Activated gamma-delta T cell treated with anti-CD3 and anti-CD28 coated beads, Interleukin-2, amount 50 U/mL, for 16 hours (primary cell): Measurements from ENCODE around the gene MATN4.

ENCODE experiments used
- DNase-seq: peaks from one replicate; pipeline ENCODE4 v3.0.0-alpha.2; 2020; ENCODE audit warnings: low read depth

MATN4 gene

DNA sequence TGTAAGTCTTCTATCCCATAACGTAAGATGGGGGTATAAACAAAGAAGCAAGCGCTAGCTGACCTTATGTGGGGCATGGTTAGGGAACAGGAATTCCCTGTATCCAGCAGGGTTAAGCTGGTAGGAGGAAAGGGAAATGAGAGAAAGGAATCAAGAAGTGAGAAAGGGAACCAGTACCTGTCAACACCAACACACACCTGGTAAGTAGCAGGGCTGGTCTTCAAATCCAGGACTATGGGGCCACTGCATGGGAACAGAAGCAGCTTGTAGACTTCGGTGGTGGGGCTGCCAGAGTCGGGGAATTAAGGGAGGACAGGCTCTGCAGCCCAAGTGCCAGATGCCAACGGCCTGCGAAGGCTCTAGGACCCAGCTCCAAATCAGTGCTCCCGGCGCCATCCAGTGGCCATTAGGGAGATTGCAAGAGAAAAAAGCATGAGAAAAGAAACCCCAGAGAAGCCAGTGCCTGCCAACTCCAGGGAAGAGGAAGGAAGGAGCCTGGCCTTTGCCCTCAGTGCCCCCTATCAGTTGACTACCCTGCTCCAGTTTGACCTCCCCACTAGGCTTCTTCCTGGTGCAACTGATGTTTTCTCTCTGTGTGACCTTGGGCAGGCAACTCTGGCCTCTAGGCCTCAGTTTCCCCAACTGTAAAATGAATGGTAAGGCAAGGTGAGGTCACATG is 17.3 kb downstream of the MATN4 start:
- peak; percentile 45 for DNase-seq

DNA sequence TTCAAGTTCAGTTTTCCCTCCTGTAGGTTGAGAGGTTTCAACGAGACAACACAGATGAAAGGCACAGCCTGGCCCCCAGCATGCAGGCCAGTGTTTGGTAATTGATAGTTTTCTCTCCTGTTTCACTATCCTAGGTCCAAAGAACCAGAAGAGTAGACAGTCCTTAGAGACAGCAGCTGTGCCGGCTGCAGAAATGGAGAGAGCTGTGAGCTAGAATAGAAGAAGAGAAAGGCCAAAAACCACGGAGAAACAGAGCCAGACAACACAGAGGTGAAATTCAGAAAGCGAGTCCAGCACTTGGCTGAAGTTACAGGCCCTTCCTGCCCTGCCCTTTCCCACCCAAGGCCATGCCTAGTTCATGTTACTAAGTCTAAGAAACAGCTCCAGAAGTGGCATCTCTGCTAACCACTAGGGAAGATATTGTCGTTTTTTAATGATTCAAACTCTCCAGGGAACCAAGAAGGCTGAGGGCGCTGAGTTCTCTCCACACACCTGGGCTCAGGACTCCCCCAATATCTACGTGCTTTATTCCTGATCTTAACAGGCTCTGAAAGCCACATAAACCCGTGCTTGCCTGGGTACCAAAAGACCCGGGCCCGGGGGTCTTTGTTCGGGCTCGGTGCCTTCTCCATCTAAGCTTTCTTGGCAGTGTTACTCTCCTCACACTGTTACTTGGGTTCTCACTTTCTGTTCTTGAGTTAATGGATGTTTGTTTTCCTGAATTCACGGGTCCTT is 18.0 kb downstream of the MATN4 start:
- DNase-seq, result no peak

DNA sequence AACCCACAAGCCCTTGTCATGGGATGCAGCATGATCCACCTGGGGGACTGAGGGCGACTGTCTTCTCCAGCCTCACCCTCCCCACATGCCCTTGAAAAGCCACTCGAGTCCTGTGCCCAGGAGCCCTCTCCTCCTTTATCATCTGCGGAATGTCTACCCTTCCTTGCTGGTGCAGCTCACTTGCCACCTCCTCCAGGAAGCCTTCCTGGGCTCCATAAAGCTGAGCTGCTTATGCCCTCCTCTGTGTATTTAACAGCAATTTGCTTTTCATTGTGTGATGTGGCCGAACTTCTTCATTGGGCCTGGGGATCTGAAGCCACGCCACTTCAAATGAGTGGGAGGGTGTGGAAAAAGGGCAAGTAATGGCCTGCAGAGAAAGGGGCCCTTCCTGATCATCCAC is 19.2 kb downstream of the MATN4 start:
- DNase-seq, result no peak

DNA sequence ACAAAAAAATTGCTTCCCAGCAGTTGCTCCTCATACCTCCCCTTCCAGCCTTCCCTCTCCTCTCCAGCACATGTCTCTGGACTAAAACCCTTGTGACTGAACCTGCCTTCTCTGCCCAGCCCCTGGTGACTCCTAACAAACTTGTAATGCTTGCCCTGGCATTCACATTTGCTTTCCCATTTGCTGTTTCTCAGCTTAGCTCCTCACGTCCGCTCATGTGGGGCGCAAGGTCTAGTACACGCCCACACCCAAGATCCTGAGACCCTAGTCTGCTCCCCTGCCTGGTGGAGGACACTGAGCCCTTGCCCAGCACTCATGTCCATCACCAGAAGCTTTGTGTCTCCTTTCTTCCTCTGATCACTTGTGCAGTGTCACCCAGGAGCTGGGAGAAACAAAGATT is 19.7 kb downstream of the MATN4 start:
- DNase-seq, result no peak

DNA sequence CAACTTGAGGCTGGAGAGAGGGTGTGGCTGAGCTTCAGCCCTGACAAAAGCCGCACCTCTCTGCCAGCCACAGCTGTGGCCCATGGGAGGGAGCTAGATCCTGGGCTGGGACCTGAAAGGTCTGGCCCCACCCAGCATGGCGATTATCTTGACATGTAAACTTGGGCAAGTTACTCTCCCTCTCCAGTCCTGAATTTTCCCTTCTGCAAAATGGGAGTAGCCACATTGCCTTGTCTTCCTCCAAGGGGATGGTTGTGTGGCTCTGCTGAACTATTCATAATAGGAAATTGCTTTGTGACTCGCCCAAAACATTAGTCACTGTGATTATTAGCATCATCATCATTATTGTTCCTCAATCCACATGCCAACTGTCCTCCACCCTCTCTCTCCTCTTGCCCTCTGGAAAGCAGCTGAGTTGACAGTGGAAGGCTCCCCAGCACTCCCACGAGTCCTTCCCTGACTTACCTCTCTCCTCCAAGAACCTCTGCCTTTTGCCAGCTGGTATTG is 24.5 kb downstream of the MATN4 start:
- DNase-seq, result no peak

DNA sequence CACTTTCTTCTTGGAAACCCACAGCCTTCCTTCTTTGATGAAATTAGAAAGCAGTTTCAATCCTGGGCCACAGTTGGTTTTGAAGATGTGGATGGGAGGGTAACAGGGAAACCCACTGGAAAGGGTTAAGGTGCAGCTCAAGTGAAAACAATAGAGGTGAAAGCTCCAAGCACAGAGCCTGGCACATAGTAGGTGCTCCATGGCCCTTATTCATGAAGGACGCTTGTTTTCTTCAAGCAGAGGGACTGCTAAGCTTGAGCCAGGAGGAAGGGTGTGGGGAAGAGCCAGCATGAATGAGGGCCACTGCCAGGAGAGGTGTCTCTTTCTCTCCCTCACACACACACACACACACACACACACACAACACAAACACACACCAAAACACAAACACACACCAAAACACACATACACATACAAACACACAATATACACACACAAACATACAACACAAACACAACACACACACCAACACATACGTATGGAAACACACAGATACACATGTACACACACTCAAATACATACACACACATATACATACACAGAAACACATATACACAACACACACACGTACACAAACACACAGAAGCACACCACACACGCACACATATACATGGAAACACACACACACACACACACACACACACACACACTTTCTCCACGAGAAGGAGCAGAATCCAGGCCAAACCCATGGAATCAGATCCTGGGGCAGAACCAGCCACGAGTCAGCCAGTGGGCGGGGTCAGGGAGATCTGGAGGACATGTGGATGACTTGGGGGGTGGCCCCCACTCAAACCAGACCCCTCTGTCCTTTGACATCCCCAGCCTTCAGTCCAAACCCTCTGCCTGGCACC is 25.2 kb downstream of the MATN4 start:
- DNase-seq, result no peak

DNA sequence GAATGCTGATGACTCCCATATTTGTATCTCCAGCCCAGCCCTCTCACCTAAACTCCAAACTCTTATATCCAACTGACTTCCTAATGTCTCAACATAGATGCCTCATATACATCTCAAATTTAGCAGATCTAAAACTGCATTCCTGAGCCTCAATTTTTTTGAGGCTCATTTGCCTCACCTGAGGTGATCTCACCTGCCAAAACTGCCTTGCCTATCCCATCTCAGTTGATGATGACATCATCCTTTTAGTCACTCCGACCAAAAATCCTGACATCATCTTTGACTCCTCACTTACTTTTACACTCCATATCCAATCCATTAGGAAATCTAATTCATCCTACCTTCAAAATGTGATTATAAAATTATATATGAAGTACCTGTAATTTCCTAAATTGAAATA is 28.1 kb downstream of the MATN4 start:
- DNase-seq, result no peak

DNA sequence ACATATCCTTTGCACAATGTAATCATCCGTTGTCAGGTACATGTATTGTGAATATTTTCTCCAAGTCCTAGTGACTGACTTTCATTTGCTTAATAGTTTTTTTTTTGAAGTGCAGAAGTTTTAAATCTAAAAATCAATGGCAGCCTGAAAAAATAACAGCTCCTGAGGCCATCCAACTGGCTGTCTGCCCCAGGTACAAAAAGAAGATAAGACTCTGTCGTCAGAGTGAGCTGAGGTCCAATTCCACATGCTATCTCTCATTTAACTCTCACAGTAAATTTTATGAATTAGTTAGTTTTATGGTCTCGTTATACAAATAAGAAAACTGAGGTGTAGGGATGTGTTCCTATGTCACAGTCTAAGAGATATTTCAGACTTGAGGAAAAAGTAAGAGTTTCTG is 32.8 kb downstream of the MATN4 start:
- DNase-seq, result no peak

DNA sequence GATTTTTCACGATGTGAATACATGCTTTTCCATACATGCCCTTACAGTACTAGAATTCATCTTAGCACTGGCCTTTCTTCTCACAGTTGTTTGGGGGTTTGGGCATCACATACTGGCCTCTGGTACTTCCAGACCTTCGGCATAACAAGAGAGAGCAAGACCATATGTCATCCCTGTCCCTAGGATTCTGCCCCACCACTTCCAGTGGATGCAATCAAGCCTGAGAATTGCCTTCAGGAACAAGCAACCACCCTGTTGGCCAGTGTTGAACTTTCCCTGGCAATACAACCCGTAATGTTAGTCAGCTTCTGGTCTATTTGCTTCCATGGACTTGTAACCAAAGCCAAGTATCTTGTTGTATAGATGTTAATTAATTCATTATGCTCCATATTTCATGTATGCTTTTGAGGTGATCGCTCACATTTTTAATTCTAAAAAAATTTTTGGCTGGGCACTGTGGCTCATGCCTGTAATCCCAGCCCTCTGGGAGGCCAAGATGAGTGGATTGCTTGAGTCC is 38.3 kb downstream of the MATN4 start:
- DNase-seq, result no peak

DNA sequence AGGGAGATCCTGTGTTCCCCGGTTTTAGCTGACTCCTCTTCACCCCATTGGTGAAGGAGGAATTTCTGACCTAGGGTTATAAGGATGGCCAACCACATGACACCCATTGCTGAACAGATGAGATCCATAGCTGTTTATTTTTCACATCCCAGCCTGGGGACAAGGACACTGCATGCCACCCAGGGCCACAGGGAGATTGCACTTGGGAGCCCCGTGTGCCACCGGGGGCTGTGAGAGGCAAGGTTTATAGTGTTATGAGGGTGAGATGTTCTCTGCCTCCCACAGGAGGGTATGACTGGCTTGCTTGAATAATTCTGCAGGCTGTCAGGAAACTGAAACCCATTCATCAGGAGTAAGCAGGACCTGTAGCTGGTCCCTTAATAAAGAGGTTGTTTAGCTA is 39.0 kb downstream of the MATN4 start:
- no peak for DNase-seq

DNA sequence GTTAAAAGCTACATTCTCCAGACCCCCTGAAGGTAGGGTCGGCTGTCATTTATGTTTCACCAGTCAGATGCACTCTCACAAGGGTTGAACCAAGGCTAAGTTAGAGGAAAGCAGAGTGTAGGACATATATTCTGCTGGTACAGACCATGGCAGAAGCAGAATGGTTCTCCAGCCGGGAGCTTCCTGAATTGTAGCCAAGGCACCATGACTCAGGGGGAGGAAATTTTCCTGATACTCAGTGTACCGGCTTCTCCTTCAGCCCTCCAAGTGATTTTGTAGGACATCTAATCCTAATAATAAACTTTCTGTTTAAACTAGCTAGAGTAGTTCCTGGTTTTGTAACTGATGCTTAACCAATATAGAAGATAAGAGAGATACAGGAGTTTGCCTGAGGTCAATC is 39.6 kb downstream of the MATN4 start:
- DNase-seq, result no peak

DNA sequence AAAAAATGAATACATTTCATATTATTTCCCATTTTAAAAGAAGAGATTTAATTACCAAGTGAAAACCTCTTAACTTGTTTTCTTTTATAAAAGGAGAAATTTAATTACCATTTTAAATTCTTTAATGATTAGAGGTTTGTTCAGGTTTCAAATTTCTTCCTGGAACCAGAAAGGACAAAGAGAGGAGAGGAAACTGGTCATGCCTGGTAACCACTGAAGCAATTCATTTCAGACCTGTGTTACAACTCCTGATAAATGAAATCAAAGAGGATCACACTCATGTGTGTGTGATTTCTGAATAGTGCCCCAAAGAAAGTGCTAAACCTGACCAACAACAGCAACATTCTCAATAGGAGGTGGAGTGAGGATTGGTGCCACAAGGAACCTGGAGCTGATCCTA is 41.1 kb downstream of the MATN4 start:
- no peak for DNase-seq

DNA sequence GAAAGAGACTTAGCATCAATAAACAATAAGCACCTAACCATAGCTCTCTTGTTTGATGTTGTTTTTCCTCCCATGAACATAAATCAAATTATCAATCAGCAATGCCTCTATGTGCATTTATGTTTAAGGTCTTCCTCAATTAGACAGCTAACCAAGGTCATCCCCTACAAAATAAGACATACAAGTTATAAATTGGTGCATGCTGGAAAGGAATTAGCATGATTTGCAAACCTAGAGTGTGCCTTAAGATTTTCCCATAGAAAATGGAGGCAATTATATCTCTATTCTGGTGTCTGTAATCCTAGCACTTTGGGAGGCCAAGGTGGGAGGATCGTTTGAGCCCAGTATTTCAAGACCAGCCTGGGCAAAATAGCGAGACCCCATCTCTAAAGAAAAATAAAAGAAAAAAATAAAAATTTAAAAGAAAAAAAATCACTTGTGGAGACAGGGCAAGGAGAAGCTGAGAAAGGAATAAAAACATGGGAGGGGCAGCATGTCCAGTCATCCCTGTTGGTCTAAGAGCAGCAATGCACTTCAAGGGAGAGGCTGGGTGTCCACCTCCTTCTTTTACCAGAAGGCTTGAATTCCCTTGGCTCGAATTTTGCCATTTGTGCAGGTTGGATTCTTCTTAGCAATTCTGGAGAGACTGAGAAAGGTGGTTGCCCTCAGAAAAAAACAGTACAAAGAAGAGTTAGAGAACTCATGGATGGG is 44.4 kb downstream of the MATN4 start:
- DNase-seq, result no peak

DNA sequence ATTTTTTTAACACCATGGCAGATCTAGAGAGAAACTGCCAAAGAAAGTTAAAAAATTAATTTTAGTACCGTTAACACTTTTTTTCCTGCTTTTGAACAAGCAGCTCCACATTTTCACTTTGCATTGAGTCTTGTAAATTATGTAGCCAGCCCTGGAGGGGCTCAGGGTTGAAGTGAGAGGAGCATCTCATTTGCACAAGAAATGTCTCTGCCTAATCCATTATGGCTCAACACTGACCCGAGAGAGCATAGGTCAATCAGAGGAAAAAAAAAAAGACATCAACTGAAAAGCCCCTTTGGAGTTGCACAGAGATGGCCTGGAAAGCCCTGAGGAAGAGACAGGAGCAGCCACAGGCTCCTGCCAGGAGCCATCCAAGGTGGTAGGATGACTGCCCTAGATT is 49.4 kb downstream of the MATN4 start:
- no peak for DNase-seq

DNA sequence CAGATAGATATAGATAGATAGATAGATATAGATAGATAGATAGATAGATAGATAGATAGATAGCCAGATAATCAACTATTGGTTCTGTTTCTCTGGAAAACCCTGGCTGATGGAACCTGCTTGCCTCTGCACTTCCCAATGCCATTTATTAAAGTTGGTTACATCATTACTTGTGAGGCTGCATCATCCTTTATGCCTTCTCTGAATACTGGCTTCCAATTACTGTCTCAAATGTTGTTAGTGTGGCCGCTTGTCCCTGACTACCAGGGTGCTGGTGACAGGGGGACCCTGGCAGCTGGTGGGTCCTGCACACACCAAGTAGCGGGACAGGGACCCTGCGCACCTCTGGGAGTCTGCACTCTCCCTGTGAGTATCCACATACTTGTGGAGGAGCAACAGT is 49.8 kb downstream of the MATN4 start:
- no peak for DNase-seq

DNA sequence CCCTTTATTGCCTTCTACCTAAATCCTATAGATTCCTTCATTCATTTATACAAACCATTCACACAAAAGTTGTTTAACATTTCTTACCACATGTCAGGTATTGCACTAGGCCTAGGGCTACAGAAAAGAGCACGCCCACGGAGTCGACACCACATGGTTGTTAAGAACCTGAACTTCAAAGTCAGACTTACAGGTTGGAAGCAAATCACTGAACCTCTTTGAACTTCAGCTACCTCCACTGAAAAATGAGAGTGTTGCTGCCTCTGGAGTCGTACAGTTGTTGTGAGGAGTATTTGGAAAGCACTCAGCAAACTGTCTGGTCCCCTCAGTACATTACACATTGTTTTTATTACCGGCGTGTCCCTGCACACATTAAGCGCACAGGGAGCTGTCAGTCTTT is 50.4 kb downstream of the MATN4 start:
- DNase-seq, result no peak

DNA sequence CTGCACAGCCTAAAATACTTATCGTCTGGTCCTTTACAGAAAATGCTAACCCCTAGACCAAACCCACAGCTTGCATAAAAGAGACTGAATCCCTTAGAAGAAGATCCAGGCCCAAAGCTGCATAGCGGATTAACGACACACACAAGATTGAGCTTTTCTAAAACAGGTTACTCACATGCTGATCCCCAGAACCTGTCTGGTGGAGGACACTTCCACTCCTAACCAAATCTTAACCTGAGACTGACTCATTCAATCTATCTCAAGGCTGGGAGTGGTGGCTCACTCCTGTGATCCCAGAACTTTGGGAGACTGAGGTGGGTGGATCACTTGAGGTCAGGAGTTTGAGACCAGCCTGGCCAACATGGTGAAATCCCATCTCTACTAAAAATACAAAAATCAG is 50.9 kb downstream of the MATN4 start:
- DNase-seq, result no peak

DNA sequence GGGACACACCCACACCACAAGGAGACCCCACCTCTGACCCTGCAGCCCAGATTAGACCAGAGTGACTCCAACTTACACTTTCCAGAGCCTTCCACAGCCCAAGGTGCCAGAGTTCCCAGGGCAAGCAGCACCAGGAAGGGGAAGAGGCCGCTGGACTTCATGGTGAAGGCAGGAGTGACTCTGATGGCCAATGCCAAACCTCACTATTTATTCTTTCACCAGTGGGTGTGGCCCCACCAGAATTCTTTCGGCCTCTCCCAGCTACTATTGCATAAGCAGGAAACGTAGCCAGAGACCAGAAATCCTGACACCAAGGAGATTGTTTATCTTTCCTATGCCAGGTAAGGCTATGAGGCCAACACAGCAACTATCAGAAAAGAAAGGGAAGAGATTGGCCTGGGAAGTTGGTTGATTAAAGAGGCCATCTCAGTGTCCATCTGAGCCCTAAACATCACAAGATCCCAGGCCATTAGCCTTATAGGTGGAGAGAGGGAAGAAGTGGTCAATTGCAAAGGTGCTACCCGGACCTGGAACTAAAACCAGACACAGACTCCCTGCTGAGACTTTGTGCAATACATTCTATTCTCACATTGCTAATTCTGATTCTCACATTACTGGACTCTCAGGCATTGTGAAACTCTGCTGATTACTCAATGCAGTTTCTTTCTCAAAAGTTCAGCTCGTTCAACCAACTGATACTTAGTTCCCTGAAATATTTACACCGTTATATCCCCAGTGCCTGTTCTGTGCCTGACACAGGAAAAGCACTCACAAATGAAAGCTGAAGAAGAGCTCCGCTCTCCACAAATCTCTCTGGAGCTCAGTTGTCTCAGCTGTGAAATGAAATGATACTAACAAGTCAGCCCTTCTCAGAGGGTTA is 53.5 kb downstream of the MATN4 start, which contains the start of gene SLPI:
Gene SLPI, minus strand, starts transcription at position 182 of the 880 bp plus-strand sequence. Its CDS starts 21 bp downstream, at position 161.
- no peak for DNase-seq

DNA sequence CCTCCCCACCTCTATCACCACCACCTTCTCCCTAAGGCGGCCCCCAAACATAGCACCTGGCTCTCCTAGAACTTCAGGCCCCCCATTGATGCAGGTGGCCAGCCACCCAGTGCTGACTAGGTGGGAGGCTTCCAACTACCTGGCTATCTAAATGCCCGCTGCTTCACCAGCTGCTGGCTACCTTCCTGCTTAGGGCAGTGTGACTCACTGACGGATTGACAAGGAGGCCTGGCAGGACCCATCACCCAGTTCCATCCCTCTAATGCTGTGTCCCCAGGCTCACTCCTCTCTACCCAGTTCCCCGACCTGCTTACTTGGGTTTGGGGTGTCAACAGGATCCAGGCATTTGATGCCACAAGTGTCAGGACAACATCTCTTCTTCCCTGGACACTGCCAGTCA is 54.8 kb downstream of the MATN4 start:
- no peak for DNase-seq

DNA sequence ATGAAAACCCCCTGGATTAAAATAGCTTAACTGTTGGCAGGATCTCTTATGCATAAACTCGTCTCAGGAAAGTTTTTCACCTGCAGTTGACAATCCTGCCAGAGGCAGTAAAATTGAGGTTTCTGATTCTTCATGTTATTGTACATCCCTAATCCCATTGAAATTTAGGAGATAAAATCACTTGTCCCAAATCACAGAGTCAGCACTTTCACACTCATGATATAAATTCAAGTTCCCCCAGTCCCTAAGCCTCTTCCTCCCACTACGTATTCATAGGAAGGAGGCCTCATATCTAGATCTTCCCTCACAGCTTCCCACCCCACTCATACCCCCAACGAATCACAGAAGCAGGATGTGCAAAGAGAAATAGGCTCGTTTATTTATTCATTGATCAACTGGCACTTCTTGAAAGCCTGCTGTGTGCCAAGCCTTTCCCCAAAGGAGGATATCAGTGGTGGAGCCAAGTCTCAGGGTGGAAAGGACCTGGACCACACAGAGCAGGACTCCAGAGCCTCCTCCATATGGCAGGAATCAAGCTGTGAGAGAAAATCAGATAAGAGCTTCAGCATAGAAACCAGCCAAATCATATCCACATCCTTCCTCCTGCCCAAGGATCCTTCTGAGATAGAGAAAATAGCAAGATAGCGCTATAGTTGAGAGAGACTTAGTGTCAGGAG is 56.1 kb downstream of the MATN4 start:
- DNase-seq, result no peak
